GM19043 (cell line): ENCODE results near the gene FBF1.

Source experiments
- ATAC-seq: cut with Tn5 transposase; IDR thresholded peaks from one replicate; pipeline ENCODE4 v1.9.1; 2021; ENCODE audit warnings: low read depth; ENCODE audit not compliant: unreplicated experiment

The FBF1 gene

DNA sequence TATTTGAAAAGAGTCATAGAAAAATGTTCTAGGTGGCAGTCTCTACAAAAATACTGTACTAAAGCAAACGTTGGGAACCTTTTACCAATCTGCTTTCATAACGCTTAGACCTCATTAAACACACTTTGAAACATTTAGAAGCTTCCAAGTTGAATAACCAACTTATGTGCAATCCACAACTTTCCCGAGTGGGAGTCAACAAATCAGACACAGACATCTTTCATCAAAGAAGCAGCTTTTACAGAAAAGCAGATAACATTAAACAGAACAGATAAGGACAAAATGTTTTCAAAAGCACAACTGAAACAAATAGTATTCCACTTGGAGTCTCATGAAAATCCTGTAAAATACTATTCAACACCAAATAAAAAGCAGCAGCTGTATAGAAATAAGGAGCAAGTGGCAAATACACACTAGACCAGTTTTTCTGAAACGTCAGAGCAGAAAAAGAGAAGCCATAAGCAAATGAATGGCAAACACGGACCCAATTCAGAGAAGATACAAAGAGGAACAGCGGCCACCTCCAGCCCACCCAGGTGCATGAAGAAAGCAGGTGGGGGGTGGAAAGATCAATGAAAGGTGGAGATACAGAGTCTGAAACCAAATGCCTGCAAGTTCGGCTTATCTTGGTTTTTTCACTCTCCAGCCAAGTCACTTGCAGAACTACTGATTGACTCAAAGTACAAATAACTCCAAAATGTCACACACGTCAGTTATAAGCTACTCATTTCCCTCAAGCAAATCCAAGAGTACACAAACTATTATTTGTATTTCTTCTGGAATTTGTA, 18.4 kb upstream of the FBF1 start:
- no peak for ATAC-seq

DNA sequence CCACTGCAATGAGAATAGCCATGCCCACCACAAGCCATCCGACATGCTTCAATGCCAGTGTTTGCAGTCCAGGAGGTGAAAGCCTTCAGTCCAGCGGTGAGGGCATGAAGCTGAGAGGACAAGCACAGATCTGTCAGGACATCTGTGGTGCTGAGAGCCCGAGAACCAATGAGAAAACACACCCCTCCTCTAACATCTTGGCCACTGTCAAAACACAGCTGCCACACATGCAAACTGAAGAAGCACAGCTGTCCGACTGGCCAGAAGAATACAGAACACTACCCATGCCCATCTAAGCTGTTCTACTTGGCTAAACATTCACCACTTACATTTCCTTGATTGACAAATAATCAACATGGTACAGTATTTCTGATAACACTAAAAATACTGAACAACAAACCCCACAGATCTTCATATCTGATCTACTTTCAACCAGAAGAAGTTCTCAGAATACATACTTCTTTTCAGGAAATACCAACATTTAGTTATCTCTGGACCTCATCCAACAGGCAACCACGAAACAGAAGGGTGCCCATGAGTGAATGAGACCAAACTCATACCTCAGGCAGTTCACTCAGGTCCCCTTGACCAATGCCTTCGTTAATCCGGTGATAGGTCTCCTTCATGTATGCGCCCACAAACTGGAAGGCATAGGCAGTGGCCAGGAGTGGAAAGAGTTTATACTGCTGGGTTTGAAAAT, 10.2 kb upstream of the FBF1 start:
- no peak for ATAC-seq

DNA sequence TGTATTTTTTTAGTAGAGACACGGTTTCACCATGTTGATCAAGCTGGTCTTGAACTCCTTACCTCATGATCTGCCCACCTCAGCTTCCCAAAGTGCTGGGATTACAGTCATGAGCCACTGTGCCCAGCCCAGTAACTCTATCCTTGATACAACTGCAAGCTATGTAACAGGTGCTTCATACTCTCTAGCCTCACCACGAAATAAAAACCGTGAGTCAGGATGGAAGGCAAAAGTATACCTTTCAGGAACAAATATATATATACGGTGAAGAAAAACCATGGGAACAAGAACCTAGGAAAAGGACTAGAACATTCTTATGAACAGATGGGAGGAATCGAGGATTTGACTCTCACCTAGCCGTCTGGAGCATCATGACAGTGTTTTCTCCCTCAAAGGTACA, 9.6 kb upstream of the FBF1 start:
- no peak for ATAC-seq

DNA sequence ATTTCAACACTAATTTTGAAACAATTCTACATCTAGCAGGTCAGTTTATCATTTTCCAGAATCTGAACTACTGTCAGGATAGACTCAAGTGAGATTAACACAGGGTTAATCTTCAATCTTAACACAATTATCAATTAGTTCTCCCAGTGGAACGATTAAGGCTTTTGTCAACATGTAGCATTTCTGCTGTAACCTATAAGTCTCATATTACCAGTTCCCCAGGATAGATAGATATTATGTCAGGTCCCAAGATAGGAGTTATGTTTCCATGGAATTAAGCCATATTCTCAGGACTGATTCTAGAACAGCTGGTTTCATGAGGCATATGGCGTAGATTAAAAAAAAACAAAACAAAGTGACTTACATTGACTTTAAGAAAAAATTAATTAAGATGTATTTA, 4.4 kb upstream of the FBF1 start:
- no peak for ATAC-seq

DNA sequence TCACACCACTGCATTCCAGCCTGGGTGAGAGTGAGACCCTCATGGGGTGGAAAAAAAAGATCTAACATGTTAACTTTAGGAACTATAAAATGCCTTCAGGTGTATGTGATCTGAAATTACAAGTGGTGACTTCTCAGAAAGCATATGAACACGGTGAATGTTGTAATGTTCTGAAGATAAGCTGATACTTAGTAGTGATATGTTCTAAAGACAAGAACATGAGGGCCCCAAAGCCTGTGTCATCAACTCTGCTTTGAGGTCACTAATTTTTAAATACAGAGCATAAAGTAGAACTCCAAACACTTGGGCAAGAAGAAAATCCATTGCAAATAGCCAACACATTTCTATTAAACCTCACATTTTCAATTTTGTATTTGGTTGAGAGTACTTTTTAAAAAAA, 2.6 kb upstream of the FBF1 start:
- ATAC-seq: no peak

DNA sequence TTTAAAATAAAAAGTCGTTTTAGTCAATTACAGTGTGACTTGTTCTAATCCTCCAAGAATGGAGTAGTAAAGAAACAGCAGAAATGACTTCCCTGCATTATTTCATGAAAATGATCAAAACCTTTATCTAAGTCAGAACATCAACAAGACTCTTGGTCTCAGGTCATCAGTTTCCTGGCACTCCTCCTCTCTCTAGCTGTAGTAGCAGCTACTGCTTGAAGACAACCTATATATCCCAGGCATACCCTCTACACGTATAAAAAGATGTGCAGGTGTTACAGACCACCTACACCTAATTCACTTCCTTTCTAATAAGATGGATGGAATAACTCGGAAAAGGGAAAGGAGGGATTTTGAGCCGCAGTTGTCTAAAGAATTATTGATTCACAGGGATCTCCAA, 1.6 kb upstream of the FBF1 start:
- ATAC-seq: no peak

DNA sequence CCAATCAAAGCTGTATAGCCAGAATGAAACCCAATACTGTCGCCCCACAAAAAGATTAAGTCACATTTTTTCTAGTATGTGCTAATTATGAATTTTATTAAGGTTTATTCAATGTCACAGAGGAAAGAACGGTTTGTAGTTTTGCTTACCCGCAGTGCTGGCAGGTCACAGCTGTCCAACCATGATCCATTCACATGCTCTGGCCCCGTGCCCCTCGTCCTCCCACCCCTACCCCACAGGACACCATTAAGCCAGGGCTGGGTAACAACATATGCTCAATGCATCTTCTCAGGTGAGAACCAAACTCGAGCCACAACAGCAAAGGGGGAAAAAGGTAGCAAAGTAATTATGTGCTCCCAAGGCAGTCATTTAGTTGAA, 589 bp upstream of the FBF1 start:
- no peak for ATAC-seq

DNA sequence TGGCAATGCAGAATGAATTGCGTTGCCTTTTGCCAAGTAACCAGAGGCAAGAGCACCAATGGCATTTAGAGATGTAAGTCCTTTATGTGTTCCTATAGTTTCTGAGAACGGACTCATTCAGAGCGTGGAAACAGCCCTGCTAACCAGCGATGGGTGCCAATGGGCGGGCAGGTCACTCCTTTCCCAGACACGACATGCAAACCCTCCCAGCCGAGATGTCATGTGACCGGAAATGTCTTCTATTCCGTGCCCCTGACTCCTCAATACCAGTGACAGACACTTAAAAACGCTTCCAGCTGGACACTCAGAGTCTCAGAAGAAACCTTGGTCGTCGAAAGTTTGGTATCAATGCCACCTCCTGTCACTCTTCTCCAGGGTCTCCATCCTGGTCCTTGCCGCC, 3.2 kb downstream of the FBF1 start:
- ATAC-seq: no peak

DNA sequence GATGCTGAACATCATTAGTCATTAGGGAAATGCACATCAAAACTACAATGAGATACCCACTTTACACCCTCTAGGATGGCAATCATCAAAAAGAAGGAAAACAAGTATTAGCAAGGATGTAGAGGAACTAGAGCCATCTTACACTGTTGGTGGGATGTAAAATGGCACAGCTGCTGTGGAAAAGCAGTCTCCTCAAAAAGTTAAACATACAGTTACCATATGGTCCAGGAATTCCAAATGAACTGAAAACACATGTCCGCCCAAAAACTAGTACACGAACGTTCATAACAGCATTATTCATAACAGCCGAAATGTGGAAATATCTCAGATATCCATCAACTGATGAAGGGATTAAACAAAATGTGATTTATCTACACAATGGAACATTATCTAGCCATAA, 7.0 kb downstream of the FBF1 start:
- ATAC-seq: no peak

DNA sequence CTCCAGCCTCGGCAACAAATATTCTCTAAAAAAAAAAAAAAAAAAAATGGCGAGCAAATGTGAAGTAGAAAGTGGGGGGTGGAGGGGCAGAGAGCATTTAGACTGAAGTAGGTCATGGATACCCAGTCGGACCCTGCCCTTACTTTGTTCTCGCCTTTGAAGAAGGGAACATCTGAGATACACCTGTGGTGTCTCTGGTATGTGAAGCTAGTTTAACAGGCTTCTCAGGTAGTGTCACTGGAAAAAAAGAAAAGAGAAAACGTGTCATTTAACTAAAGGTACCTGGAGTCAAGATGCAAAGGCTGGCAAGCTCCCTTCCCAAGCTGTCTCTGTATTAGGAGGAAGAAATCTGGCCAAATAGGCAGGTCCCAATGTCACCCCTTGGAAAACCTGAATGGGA, 8.0 kb downstream of the FBF1 start:
- ATAC-seq: no peak

DNA sequence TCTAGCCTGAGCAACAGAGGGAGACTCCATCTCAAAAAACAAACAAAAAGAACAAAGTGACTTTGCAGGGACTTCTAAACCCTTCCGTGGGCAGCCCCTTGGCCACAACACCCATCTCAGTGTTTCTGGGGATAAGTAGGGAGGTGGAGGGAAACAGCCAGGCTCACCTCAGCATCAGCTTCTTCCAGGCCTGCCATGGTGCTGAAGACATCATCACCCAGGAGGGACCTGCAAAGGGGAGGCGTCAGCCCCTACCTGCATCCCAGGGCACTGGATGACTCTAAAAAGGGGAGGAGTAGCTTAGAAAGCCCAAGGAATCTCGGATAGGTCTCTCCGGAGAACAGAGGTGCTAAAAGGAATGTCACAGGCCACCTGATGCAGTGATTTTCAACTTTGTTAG, 9.8 kb downstream of the FBF1 start:
- ATAC-seq: no peak

DNA sequence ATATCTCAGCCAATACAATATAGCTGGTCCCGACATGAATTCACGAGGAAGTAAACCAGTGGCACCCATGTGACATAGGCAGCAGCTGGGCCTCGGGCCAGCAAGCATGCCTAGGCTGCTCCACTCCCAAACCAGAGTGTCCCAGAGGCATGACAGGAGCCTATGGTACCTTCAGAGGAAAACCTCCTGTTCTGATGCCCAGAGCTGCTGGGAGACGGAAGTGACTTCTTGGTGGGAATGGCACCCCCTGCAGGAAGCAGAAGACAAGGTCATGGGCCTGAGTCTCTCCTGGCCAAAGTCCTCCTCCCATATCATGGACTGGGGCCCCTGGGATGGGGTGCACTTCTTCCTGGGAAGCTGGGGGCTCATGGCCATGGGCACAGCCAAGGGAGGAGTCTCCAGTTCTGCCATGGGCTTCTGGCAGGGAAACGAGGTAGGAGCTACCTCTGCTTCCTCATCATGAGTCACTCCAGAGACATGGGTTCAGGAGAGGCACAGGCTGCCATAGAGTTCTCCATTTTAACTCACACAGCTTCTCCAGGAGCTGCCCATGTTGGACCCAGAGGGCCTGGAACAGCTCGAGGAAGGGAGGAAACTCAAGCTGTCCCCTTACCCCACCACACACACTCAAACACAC, 13.4 kb downstream of the FBF1 start:
- no peak for ATAC-seq

DNA sequence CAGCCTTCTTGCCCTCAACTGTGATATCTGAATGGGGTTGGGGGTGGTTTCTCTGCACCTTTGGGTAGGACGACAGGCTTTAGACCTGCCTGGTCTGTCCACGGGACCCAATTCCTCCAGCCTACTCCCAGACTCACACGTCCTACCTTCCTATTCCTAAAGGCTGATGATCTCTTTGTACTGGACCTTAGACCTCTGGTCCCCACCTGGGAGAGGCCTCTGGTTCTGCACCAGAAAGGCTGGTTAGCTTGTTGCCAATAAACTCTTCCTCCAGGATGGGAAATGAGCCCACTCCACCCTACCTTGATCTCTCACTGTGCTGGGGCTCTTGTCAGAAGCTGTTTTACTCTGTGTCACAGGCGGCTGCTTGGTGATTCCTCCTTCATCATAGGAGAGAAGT, 14.4 kb downstream of the FBF1 start:
- no peak for ATAC-seq

DNA sequence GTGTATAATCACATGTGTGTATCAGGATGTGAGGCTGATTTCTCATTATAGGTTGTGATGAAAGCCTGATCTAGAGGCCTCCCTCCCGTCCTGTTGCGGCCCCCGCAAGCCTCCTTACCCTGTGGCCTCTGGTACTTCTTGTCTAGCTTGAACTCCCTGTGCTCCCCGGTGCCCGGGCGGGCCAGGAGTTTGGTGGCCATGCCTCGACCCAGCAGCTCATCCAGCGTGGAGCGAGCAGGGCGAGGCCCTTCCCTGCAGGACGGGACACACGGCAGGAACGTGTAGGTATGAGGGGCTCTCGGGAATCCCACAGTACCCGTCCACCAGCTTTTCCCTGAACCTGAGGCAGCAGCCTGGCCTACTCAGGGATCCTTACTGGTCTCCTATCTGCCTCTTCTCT, 14.9 kb downstream of the FBF1 start:
- ATAC-seq: no peak

DNA sequence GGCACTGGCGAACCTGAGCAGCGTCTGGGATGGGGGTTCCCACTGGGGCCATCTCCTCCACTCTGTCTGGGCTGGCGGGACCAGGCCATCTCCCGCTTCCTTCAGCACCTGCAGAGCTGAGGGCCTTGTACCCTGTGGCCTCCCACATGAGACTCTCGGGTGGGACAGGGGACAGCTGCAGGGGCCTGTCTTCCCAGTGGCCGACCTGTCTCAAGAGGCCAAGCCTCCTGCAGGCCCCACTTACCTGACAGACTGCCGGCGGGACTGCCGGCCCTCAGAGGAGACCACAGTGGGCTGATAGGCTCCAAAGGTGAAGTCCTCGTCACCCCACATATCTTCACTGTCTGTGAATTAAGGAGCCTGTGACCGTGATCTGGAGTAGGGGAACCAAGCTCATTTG, 15.7 kb downstream of the FBF1 start:
- no peak for ATAC-seq

DNA sequence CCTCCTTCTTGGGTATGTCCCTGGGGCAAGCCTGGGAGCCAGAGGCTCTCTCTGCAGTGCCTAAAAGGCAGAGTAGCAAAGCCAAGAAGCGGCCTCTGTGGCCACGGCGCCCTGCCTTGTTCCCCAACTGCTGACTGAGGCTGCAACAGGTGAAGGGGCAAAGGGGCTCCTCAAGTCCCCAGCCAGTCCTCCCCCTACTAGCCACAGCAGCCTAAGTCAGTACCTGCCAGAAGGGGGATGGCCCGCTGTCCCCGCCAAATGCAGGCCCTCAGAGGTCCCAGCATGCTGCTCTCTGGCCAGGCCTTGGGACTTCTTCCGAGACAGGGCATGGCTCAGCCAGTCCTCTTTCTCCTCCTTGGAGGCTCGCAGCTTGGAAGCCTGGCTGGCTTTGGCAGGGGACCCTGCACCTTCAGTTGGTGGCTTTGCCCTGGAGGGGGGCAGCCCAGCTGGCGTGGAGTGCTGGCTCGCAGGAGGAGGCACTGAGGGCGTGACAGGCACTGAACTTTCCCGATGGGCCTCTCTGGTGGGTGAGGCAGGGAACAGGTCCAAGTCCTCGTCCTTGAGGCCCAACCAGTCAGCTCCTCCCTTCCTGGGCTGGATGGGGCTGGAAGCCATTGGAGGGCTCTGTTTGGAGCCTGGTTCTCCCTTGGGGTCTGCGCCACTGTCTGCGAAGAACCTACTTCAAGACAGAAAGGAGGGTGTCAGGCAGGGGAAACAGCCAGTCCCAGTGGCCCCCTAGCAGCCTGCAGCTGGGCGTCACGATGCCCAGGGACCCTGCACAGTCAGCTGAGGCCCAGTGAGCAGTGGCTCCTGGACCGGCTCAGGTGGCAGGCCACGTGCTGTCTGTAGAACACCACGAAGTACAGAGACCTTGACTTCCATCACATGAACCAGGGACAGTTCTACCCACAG, 17.6 kb downstream of the FBF1 start:
- no peak for ATAC-seq

DNA sequence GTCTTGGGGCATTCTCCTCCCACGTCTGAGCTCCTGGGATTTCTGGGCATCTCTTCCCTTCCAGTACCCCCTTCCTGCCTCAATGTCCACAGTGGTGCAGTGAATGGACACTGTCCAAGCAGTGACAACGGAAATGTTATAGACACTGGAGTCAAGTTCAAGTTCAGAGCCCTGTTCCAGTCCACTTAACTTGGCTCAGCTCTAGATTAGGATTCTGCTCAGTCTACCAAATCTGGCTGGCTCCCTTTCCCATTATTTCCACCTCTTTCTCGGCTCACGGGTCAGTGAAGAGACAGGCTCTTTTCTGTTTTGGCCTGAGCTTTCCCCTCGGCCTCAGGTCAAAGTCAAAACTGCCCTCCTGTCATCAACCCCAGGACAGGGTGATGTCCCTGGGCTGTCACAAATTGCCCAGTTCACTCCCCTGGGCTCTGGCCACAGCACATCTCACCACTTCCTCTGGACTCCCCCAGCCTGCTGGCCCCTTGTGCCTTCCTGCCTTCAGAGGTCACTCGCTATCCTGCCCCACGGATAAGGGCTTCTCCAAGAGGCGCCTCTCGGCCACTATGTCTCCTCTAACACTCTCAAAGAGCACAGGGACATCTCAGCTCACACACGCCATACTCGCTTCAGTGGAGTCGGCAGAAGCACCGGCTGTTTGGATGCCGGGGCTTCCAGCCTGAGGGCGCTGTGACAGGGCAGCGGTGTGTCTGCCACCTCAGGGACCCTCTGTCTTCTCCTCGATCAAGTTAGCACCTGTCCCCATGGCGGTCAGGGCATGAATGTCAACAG, 18.5 kb downstream of the FBF1 start:
- no peak for ATAC-seq

DNA sequence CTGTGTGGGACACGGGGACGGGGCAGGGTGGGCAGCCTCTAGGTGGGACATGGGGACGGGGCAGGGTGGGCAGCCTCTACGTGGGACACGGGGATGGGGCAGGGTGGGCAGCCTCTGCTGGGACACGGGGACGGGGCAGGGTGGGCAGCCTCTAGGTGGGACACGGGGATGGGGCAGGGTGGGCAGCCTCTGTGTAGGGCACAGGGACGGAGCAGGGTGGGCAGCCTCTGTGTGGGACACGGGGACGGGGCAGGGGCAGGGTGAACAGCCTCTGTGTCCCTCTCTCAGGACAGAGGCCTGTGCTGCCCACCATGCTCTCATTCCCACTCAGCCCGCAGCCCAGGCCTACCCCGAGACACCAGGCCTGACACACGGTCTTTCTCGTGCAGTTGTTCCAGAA, 19.2 kb downstream of the FBF1 start:
- ATAC-seq: no peak

DNA sequence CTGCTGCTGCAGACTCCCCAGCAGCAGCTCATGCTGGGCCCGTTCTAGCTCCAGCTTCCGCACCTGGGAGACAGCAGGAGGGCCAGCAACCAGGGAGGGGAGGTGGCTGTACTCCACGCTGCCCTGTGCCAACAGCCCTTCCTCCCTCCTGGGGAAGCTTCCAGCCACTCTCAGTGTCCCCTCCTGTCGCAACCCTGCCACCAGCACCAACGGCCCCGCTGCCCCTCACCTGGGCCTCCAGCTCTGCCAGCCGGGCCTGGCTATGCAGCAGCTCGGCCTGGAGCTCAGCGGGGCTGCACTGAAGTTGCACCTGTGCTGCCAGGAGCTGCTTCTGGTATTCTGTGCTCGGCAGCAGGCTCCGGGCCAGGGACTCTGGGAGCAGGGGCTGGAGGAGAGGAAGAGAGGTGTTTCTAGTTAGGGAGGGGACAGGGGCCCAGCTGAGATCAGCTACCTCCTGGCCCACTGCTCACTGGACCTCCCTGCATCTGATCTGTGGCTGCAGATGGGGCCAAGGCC, 20.7 kb downstream of the FBF1 start:
- ATAC-seq: no peak

DNA sequence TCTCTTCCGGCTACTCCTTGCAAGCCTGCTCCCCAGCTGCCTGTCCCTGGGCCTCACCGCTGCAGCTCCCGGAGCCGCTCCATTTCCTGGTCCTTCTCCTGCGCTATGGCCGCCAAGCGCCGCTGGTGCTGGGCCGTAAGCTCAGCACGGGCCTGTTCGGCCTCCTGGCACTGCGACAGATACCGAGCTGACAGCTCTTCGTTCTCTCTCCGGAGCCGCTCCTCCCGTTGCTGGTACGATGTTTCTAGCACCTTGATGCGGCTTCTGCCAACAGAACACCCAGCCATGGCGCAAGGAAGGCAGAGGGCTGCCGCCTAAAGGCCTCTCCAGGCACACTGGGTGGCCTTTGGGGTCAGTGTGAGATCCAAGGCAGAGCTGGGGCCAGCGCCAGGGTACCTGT, 21.2 kb downstream of the FBF1 start:
- no peak for ATAC-seq
